GM18505 (cell line): ENCODE results near the gene TMEM150B.

Experiments used
- ATAC-seq: cut with Tn5 transposase; IDR thresholded peaks from one replicate; pipeline ENCODE4 v1.9.1; 2021; ENCODE audit not compliant: unreplicated experiment
- POLR2A ChIP-seq: IDR thresholded peaks from 4 replicates; pipeline ENCODE4 v1.6.1; 2011; ENCODE audit warnings: borderline replicate concordance; ENCODE audit not compliant: insufficient read depth, insufficient read length; ENCODE audit errors: extremely low read depth

TMEM150B gene

DNA sequence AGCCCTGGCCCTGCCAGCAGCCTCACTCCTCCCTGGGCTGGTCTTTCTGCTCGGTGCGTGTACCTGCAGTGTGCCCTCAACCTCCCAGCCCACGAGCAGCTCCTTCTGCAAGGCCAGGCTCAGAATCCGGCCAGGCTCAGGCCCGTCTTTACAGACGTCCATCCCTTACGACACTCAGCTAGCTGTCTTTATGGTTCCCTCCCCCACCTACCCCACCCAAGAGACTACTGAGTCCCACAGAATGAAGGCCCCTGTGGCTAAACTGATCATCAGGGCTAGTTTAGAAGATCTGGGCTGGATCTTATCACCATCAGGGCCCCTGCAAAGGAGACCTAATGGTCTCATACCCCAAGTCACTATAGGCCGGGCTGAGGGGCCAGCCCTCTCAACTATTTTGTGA is 10.7 kb downstream of the TMEM150B start:
- no peak for TF ChIP-seq POLR2A
- no peak for ATAC-seq

DNA sequence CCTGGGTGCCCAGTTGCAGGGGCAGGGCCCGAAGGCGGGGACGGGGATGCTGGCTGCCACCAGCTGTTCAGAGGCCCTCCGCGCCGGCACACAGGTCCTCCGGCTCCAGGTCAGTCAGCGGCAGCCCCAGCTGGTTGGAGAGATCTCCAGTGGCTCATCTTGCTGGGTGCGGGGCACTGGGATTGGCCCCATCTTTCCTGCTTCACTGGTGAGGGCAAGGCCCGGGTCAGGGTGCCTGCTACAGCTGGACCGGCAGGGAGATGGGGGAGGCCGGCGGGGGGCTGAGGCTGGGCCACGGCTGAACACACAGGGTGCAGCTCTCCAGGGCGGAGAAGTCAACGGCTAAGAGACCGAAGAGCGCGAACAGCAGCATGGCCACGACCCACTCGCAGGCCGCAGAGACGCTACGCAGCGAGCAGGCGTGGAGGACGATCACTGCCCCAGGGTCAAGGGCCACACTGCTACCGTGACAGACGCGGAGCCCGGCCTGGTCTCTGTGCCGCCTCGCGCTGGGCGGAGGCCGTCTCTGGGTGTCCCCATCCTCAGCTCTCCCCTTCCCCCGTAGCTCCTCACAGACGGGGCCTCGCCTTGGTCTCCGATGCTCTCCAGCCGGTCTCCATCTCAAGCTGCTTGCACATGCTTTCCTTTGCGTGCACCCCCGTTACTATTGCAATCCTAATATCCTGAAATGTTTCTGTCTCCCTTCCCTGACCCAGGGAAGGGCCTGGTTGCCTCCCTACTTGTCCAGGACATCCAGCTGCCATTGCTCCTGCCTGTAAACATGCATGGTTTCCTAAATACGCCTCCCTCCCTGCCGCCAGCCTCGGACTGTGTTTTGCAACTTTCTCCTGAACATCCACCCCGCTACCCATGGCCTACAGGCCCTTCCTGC is 12.3 kb downstream of the TMEM150B start:
- no peak for TF ChIP-seq POLR2A
- no peak for ATAC-seq

DNA sequence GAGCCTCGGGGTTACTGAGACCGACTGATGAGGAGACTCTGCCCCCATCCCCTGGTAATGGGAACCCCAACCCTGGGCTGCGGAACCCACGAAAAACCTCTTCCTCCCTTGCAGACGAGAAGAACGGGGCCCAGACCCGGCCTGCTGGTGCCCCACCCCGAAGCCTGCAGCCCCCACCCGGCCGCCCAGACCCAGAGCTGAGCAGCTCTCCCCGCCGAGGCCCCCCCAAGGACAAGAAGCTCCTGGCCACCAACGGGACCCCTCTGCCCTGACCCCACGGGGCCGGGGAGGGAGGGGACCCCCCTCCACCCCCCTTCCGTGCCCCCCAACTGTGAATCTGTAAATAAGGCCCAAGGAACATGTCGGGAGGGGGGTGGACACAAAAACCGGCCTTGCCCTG is 13.3 kb downstream of the TMEM150B start:
- no peak for TF ChIP-seq POLR2A
- no peak for ATAC-seq

DNA sequence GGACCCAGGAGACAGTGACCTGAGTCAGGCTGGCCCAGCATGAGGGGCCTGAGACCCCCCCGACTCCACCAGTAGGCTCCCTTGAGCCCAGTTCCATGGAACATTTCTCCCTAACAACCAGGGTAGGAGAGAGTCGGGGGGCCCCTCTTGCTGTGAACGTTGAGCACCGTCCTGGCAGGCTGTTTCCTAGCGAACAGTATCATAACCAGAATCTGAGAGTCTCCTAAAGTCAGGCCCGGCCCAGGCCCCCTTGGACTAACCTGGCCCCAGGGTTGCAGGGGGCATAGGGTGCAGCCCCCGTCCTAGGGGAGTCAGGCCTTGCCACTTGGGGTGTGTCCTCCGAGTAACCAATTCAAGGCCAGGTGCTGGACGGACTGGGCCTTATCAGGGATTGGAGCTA is 13.7 kb downstream of the TMEM150B start:
- no peak for ATAC-seq
- no peak for TF ChIP-seq POLR2A

DNA sequence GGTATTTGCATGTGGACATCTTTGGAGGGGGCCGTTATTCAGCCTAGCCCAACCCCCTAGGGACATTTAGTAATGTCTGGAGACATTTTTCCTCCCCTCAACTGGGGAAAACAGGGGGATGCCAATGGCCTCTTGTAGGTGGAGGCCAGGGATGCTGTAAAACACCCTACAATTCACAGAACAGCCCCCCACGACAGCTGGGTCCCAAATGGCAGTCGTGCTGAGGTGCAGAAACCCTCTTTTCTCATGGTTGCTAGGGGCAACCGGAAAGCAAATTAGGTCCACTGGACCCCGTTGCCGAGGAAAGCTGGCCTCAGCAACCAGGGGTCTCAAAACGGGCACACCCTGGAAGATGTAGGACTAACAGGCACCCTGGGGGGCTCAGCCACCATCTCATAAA is 14.6 kb downstream of the TMEM150B start:
- no peak for TF ChIP-seq POLR2A
- no peak for ATAC-seq

DNA sequence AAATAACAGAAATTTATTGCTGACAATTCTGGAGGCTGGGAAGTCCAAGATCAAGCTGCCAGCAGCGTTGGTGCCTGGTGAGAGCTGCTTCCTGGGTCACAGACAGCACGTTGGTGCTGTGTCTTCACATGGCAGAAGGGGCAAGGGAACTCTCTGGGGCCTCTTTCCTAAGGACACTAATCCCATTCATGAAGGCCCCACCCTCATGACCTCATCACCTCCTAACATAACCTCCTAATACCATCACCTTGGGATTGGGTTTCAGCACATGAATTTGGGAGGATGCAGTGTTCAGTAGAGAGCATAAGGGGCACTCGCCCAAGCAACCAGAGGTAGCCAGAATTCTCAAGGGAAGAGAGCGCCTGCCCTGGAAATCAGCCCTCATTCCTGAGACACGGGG is 15.7 kb downstream of the TMEM150B start:
- TF ChIP-seq POLR2A, result no peak
- no peak for ATAC-seq

DNA sequence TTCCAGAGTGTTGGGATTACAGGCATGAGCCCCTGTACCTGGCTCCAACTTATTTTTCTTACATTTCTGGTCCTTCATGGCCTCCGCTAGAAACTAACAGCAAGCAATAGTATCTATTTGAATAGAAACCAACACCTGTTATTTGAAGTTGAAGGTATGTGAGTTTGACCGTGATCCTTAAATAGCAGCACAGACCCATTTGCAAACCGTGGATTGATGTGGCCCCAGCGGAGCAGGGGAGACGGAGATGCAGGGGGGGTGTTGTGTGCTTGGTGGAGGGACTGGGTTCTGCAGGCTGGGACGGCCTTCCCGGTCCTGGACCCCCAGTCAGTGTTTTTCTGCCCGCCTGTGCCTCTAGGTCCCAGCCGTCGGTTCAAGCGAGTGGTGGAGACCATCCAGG is 16.9 kb downstream of the TMEM150B start:
- no peak for ATAC-seq

DNA sequence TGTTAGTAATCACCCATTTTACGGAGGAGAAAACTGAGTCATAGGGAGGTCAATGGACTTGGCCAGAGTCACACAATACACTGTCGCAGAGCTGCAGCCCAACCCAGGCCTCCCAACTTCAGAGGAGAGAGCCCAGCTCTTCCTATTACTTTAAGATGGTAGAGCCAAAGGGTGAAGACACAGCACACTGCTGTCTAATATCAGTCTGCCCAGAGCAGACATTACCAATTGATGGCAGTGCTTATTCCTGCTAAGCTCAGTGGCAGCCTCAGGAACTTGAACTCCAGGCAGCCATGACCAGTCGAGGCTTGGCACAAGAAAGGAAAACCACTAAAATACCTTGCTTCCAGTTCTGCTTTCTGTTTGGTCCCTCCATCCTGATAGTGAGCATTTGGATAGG is 18.4 kb downstream of the TMEM150B start:
- TF ChIP-seq POLR2A, result no peak

More for the DNA sequence above, 16.9 kb downstream of the TMEM150B start:
- TF ChIP-seq POLR2A, result no peak

DNA sequence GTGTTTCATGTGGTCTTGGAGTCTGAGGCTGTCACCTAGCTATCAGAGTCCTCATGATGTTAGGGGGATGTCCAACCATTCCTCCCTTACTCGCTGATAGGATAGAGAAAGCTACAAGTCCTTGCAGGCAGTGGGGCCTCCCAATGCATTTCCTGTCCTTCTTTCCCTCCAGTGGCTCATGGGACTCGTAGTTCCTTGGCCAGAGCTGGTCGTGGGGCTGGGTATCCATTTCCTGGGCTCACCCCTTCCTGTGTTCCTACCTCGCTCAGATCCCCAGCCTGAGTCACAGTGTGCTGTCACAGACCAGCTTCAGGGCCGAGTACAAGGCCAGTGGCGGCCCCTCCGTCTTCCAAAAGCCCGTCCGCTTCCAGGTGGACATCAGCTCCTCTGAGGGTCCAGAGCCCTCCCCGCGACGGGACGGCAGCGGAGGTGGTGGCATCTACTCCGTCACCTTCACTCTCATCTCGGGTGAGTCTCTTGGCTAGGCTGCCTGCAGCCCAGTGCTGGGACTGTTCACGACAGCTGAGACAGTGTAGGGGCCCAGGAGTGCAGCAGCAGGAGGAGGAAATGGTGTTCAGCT is 19.1 kb downstream of the TMEM150B start:
- no peak for TF ChIP-seq POLR2A
- no peak for ATAC-seq

More for the DNA sequence above, 18.4 kb downstream of the TMEM150B start:
- ATAC-seq, result no peak

DNA sequence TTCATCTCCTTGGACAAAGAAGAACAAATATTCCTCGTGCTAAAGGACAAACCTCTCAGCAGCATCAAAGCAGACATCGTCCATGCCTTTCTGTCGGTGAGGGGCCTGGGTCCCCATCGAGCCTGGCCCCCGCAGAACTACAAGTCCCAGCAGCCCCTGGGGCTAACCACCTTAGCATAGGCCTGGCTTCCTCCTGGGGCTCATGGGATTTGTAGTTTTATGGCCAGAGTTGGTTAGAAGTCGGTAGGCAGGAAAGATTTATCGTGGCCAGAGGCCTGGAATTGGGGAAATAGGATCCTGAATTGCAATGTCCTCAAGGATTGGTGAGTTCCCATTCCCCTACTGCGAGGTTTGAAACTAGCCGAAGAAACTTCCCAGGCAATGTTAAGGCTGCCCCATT is 19.6 kb downstream of the TMEM150B start:
- no peak for TF ChIP-seq POLR2A
- ATAC-seq, result no peak

DNA sequence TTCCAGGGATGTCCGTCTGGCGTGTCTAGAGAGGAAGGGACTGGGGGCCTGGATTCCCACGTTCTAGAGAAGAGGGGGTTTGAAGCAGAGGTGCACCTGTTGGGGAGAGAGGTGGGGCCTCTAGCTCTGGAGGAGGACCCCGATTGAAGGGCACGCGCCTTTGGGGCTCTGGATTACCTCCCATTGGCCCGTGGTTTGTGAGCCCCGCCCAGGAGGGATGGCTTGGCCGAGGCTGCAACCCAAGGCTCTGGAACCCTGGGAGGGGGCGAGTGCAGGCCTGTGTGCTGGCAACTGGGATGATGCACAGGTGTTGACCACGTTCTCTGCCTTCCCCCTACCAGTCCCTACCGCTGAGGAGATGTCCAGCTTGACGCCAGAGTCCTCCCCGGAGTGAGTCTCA is 20.2 kb downstream of the TMEM150B start:
- no peak for TF ChIP-seq POLR2A
- ATAC-seq, result no peak

DNA sequence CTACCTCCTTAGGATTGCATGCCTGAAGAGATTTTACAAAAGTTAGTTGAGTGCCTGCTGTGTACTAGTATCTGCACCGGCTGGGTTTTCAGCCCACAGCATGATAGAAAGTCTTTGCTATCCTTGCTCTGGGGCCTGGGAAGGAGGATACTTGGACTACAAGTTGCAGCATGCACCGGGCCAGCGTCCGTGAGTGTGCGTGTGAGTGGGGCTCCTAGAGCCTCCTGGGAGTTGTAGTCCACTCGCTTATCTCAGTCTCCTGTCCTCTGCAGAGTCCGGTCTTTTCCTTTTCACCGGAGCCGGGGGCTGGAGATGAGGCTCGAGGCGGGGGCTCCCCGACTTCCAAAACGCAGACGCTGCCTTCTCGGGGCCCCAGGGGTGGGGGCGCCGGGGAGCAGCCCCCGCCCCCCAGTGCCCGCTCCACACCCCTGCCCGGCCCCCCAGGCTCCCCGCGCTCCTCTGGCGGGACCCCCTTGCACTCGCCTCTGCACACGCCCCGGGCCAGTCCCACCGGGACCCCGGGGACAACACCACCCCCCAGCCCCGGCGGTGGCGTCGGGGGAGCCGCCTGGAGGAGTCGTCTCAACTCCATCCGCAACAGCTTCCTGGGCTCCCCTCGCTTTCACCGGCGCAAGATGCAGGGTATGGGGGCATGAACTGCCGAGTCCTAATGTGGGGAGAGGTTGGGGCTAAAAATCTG is 20.7 kb downstream of the TMEM150B start:
- TF ChIP-seq POLR2A, result no peak
- ATAC-seq, result no peak

DNA sequence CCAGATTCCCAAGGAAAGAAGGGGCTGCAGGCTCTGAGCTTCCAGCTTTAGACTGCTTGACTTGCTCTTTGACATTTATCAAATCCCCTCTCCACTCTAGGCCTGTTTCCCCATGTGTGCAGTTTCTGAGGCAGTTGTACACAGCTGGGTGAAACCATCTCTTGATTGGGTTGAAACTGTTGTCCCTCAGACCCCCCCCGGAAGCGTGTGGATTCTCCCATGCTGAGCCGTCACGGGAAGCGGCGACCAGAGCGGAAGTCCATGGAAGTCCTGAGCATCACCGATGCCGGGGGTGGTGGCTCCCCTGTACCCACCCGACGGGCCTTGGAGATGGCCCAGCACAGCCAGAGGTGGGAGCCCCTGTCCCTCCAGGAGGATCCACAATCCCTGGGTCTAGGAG is 21.7 kb downstream of the TMEM150B start:
- no peak for TF ChIP-seq POLR2A

DNA sequence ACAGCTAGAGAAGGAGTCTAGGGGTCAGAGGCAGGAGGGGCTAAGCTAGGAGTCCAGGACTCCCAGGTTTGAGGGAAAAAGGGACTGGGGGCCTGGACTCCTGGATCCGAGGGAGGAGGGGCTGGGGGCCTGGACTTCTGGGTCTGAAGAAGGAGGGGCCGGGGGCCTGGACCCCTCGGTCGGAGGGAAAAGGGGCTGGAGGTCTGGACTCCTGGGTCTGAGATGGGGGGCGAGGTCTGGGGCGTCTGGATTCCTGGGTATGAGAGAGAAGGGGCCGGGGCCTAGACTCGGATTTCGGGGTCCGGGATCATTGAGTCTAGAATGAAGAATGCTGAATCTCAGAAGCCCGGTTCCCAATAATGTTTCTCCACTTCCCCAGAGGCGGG is 22.8 kb downstream of the TMEM150B start:
- TF ChIP-seq POLR2A, result no peak
- ATAC-seq, result no peak

More for the DNA sequence above, 21.7 kb downstream of the TMEM150B start:
- ATAC-seq, result no peak
